GM19025 (cell line): ENCODE results near the gene IKBKE.

Source experiments
- ATAC-seq: cut with Tn5 transposase; IDR thresholded peaks from one replicate; pipeline ENCODE4 v1.9.1; 2021; ENCODE audit warnings: mild to moderate bottlenecking, low read depth, moderate library complexity; ENCODE audit not compliant: unreplicated experiment

The IKBKE gene

DNA sequence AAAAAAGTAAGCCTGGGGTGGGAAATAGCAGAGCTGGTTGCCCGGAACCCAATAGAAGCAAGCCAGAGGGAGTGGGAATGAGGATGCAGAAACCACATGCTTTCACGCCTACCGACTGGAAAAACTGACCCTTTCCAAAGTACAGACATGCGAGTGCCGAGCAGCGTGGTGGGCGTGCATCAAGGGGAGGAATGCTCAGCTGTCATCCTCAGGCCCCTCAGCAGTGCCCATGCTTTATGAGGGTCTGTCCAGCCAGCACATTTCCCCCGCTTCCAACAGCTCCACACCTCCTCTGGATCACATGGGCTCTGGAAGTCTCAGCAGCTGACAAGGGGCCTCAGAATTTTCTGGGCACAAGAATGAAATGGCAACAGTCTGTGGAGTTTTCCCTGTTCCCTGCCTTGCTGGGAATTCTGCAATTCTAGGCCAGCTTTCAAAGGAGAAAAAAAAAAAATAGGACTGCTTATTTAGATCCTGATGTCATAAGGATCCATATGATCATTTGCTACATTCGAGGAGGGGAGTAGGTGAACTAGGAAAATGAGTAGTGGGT is 19.1 kb upstream of the IKBKE start:
- no peak for ATAC-seq

DNA sequence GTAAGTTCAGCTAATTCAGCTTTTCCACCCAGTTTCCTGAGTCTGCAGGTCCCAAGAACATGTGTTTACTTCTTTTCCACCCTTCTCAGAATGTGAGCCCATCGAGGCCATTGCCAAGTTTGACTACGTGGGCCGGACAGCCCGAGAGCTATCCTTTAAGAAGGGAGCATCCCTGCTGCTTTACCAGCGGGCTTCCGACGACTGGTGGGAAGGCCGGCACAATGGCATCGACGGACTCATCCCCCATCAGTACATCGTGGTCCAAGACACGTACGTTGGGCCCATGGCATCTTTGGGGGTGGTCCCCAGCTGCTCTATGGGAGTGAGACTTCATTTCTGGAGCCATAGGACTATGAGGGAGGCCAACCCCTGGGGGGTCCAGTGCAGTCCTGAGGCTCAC is 17.2 kb upstream of the IKBKE start:
- ATAC-seq: no peak

DNA sequence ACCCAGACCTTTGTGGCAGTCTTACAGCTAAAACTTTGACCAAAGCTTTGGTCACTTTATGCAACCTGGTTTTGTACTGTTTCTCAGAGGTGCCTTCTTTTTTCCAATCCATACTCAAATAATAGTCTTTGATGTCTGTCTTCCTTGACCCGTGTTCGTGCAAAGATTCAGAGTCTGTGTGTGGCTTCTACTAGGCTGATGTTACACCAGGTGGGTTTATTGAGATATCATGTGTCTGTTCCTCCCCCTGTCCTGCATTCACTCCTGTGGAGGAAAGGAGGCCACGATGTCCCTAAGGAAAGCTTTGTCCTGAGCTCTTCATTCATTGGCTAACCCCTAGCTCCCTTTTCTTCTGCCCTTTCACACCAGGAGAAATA is 15.0 kb upstream of the IKBKE start:
- ATAC-seq: no peak

DNA sequence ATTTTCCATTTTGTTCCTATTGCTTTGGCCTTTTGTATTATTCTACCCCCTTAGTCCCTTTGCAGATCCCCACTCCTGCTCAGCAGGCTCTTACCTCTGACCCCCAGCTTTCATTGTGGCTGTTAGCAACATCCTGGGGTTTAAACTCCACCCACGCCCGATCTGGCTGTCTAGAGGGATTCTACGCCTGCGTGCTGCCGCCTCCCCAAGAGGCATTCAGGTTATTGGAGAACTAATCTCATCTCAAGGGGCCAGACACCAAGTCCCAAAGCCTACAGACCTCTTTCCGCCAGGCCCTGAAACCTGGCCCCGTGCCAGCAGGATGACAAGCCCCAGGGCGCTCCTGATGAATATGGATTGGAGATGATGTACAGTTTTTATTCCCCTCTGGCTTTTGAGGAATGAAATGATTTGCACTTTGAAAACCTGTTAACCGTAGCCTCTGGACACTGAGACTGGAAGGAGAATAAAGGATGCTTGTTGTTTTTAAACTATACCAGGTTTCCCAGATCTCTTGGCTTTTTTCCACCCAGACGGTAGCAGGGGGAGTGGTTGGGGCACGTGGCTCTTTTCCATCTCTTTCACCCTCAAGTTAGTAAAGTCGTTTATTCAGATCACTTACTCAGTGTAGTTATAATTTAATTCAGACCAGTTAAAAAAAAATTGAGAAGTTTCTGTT is 14.5 kb upstream of the IKBKE start:
- ATAC-seq: no peak

DNA sequence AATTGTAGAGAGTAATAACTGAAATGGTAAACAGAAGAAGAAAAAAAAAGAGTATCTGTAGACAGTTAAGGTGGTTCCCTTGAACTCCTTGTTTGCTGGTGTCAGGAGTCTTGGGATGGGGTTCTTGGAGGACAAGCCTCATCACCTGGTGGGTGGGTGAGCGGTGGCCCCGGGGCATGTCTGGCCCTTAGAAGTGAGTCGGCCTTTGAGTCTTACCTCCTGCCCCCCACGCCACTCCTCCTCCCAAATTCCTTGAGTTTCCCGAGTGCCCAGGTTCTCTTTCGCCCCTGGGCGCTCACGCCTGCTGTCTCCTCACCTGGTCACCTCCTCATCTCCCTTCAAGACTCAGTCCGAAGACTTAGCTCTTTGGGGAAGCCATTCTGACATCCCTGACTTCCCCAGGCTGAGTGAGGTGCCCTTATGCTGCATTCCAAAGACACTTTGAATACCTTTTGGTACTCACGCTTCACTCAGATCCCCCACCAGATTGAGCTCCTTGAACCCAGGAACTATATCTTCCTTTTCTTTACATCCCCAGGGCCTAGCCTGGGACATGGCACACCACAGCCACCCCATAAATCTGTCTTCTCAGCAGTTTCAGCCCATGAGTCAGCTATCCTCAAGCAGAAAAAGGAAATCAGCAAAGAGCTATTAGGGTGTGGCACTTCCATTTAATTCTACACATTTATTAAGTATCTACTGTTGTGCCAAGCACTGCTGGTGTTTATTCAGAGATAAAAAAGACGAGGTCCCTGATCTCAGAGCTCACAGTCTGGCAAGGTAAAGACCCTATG is 13.5 kb upstream of the IKBKE start:
- ATAC-seq: no peak

GRCh38 chr1:206457408-206458120 is 12.7 kb upstream of the IKBKE start:
- ATAC-seq: no peak

GRCh38 chr1:206459703-206460102 is 10.6 kb upstream of the IKBKE start:
- no peak for ATAC-seq

DNA sequence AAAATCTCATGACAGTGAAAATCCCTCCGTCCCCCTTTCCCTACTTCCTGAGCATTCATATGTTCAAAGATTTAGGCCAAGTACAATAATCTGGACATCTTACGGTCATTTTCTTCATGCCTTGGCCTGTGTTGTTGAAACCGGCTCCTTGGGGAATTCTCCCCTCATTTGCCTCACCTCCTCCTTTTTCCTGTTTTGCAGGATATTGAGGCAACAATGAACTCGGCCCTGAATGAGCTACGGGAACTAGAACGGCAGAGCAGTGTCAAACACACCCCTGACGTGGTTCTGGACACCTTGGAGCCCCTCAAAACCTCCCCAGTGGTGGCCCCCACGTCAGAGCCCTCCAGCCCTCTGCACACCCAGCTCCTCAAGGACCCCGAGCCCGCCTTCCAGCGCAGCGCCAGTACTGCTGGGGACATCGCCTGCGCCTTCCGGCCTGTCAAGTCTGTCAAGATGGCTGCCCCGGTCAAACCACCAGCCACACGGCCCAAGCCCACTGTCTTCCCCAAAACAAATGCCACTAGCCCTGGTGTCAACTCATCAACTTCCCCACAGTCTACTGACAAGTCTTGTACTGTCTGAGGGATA is 9.3 kb upstream of the IKBKE start:
- no peak for ATAC-seq

DNA sequence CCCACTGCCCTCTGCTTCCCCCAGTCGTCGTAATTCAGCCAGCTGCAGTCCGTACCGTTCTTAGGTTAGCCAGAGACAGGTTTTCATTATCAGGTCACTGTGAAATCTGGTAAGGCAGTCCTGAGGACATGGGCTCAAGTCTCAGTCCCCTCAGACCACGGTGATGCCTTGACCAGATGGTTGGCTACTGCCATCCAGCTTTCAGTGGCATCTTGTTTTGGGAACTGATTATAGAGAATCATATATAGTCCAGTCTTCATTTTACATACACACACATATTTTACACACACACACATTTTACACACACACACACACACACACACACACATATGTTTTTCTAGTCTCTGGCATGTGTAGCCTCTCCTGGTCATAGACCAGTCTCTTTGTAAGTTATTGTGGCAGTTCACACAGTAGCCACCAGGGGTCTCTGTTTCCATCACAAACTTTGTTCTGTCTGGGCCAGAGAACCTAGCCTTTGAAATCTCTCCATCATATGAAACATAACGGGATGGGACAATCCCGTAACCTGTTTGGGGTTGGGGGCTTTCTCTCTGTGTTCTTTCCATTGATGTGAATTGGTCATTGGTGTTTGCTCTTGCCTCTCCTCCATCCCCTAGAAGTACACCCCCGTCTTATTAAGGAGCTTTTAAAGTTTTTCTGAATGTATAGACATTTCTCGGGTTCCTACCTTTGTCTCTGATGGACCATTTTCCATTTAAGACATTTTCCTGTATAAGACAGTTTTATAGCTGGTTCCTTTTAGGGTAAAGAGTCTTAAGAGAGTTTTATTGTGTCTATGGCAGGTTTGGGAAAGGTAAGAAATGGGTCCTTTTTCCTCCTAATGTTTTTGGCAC is 8.4 kb upstream of the IKBKE start:
- ATAC-seq: no peak

GRCh38 chr1:206463137-206463536 is 7.1 kb upstream of the IKBKE start:
- ATAC-seq: no peak

DNA sequence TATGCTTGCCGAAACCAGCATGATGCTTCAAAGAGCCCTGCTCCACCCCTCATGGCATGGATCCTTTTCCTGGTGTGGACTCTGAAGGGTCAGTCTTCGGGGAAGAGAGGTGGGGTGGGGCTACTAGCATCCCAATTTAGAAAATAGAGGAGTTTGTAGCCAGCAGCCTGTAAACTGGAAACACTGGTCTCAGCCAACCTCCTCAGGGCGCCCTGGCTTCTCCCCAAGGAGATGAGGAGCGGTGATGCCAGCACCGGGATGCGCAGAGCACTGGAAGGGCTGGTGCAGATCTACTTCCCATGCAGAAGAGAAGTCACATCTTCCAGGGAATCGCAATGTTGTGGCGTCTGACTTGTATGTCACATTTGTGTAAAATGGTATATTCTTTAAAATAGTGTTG is 6.4 kb upstream of the IKBKE start:
- ATAC-seq: no peak

DNA sequence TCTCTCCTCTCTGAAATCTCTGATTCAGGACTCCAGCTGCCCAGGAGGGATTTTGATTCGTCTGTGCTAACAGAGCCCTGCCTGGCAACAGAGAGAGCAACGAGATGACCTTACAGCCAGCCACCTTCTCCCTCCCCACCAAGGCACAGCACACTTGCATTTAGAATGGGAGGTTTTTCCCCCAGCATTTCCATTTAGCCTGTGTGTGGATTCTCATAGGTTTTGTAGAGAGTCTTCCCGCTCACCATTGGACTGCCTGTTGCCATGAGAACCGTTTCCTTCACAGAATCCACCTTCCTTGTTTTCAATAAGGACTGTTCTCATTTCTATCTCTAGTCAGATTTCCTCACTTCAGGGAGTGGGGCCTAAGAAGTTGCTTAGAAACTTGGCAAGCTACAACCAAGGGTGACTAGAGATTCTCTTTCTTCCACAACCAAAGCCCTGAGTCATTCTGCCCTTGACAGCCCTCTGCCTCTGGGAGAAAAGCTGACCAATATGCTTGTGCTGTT is 5.8 kb upstream of the IKBKE start:
- ATAC-seq: no peak

DNA sequence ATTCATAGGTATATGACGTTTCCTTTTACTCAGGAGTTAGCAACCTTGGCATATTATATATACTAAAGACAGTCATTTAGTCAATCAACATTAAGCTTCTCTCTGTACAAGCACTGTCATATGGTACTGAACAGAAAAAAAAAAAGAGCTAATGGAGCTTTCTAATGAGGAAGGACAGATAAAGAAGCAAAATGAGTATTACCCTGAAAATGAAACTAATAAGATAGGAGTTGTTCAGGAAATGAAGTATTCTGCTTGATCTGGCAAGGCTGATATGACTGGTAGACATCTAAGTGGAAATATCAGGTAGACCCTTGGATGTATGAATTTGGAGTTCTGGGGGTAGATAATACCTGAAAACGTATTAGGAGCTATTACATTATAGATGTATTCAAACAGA is 4.3 kb upstream of the IKBKE start:
- no peak for ATAC-seq

- ATAC-seq: no peak
These were observed 3.2 kb upstream of the IKBKE start for GRCh38 chr1:206466840-206467649.

- ATAC-seq: no peak
These were observed 2.4 kb upstream of the IKBKE start for GRCh38 chr1:206467915-206468314.

GRCh38 chr1:206468571-206468970 is 1.7 kb upstream of the IKBKE start:
- no peak for ATAC-seq

GRCh38 chr1:206469411-206469932 is 804 bp upstream of the IKBKE start:
- no peak for ATAC-seq

- no peak for ATAC-seq
These were observed 577 bp downstream of the IKBKE start for GRCh38 chr1:206470692-206471414.
